ENCODE results near the gene DNM1.
A peak's percentile ranks its signal among the peaks of the same experiment; 100 is the strongest.

Gene DNM1

GRCh38 chr9:128254362-128254761, 51.2 kb downstream of the DNM1 start:
- Mint-ChIP-seq H3K4me3 (no peak overlapping the region), H3K27ac (no peak overlapping the region), H3K4me1 (ENCODE audit: low read depth) (peaks cover 14% of the 10 kb centered on the region), H3K36me3 (ENCODE audit: low read depth) (peaks cover 31% of the 10 kb centered on the region), H3K27me3 (peaks cover 3% of the 10 kb centered on the region), H3K9me3 (no peaks in the 10 kb centered on the region)
- DNase-seq: no peak

DNA sequence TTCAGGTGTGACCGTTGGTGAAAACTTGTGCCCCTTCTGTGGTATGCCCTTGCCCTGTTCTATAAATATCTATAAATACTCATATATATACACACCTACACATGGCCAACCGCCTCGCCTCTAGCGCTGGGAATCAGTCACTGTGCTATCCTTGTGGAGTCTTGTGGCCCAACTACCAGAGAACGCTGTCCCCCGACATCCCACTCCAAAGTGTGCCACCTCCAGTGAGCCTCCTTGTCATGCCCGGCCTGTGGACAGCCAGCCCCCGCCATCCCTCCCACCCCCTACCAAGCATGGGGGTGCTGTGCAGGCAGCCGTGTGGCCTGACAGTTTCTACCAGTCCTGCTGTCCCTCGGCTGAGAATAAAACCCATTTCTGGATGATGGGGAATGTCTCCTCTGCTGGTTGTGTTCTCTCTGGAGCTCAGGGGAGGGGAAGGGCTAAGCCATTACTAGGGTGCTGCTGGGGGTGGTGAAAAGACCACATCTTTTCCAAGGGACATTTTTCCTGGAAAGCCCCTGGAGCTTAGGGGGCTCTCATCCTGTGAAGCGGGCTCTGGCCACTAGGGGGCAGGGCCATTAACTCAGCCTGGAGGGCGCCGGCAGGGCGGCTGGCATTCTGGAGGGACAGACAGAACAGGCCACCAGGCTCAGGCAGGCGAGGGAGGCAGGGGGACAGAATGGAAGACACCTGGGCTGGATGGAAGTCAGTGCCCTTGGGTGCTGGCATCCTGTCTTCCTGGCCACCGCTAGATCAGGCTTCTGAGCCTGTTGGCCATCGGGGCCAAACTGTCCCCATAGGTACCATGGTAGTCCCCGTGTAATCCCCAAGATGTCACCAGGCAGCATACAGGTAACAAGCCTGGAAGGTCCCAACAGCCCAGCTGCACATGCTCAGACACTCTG, 51.9 kb downstream of the DNM1 start:
- DNase-seq: peak; percentile 68
- H3K4me3 Mint-ChIP-seq: no peak overlapping the region
- H3K9me3 Mint-ChIP-seq: no peaks in the 10 kb centered on the region
- peaks cover 36% of the 10 kb centered on the region for H3K36me3 Mint-ChIP-seq (ENCODE audit: low read depth)
- peaks cover 8% of the 10 kb centered on the region for H3K4me1 Mint-ChIP-seq (ENCODE audit: low read depth)
- H3K27me3 Mint-ChIP-seq: peaks cover 3% of the 10 kb centered on the region
- no peak overlapping the region for H3K27ac Mint-ChIP-seq

DNA sequence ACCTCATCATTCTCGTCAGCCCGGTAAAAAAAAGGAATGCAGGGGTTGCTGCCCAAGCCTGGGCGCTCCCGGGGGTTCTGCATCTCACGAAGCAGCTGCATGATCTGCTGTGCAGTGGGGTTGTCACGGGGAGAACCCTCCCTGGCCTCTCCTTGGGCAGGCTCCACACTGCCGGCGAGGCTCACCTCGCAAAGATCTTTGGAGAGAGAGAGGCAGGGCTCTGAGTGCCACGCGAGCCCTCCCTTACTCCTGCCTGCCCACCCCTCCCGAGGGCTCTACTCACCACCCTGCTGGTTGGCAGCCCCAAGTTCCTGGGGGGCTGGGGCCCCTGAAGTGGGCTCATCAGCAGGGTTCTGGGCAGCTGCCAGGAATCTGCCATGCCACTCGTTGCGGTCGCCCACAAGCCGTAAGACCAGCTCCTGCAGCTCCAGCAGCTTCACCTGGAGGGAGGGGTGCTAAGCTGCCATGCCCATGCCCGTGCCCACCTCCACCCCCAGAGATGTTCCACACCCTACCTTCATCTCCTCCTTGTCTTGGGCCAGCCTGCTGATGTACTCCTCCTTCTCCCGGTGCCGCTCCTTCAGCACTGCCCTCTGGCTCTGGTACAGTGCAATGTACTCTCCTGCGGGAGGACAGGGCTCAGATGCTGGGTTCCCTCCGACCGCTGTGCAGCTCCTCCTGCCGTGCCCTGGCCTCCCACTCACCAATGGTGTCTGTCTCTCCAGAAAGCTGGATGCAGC, 54.1 kb downstream of the DNM1 start:
- H3K4me1 Mint-ChIP-seq (ENCODE audit: low read depth): no peaks in the 10 kb centered on the region
- no peaks in the 10 kb centered on the region for H3K27me3 Mint-ChIP-seq
- peaks cover 54% of the 10 kb centered on the region for H3K36me3 Mint-ChIP-seq (ENCODE audit: low read depth)
- no peak overlapping the region for H3K4me3 Mint-ChIP-seq
- H3K9me3 Mint-ChIP-seq: no peaks in the 10 kb centered on the region
- no peak for DNase-seq
- H3K27ac Mint-ChIP-seq: no peak overlapping the region

DNA sequence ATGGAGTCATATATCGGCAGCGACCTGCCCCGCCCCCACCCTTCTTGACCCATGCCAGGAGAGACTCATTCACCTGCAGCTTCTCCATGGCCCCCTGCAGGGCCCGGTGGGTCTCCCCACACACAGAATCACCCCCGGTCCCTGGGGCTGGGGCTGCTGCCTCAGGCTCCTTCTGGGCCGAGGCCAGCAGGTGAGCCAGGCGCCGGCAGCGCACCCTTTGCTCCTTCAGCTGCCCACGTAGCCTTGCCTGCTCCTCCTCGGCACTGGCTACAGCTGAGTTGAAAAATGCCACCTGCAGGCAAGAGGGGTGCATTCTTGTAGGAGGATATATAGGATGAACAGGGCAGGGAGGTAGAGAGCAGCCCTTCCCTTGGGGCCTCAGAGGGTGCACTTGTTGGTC, 54.7 kb downstream of the DNM1 start:
- DNase-seq: no peak
- Mint-ChIP-seq H3K36me3 (ENCODE audit: low read depth) (peaks cover 61% of the 10 kb centered on the region), H3K4me1 (ENCODE audit: low read depth) (no peaks in the 10 kb centered on the region), H3K9me3 (no peaks in the 10 kb centered on the region), H3K27me3 (no peaks in the 10 kb centered on the region), H3K27ac (no peak overlapping the region), H3K4me3 (no peak overlapping the region)

GRCh38 chr9:128258326-128258725, 55.1 kb downstream of the DNM1 start:
- H3K4me3 Mint-ChIP-seq: no peak overlapping the region
- H3K4me1 Mint-ChIP-seq (ENCODE audit: low read depth): no peaks in the 10 kb centered on the region
- H3K9me3 Mint-ChIP-seq: no peaks in the 10 kb centered on the region
- no peak for DNase-seq
- H3K36me3 Mint-ChIP-seq (ENCODE audit: low read depth): peaks cover 63% of the 10 kb centered on the region
- no peak overlapping the region for H3K27ac Mint-ChIP-seq
- no peaks in the 10 kb centered on the region for H3K27me3 Mint-ChIP-seq

DNA sequence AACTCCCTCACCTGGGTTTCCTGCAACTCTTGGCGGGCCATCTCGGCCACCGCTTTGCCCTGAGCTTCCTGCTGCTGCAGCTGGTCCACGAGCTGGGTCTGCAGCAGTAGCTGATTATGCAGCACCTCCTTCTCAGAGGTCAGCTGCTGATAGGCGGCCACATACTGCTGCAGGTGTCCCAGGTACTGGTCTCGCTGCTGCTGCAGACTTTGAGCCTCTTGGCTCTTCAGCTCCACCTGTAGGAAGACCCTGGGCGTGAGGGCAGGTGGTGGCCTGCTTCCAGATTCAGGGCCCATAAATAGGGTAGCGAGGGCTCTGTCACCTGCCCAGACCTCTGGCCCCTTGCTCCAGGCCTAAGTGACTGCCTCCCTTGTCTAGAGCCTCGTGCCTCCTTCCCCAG, 56.0 kb downstream of the DNM1 start:
- H3K27ac Mint-ChIP-seq: no peak overlapping the region

DNA sequence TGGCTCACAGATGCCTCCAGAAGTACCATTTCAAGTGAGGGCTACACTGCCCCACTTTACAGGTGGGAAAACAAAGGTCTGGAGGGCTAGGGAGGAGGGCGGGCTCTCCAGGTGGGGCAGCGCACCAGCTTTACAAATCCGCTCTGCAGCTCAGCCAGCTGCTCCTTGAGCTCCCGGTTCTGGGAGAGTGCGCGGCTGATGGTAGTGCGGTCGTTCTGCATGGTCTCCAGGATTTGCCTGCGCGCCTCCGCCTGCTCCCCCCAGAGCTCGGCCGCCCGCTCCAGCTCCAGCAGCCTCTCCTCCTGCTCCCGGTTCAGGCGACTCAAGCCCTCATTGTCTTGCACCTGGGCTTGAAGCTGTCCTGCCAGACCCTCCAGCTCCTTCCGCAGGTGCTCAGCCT, 57.2 kb downstream of the DNM1 start:
- no peak for DNase-seq
- no peak overlapping the region for H3K4me3 Mint-ChIP-seq
- no peaks in the 10 kb centered on the region for H3K27me3 Mint-ChIP-seq
- H3K4me1 Mint-ChIP-seq (ENCODE audit: low read depth): no peaks in the 10 kb centered on the region
- H3K36me3 Mint-ChIP-seq (ENCODE audit: low read depth): peaks cover 73% of the 10 kb centered on the region
- H3K9me3 Mint-ChIP-seq: no peaks in the 10 kb centered on the region
- no peak overlapping the region for H3K27ac Mint-ChIP-seq

More for the DNA sequence above, 56.0 kb downstream of the DNM1 start:
- Mint-ChIP-seq H3K4me1 (ENCODE audit: low read depth) (no peaks in the 10 kb centered on the region), H3K4me3 (no peak overlapping the region), H3K36me3 (ENCODE audit: low read depth) (peaks cover 63% of the 10 kb centered on the region), H3K27me3 (no peaks in the 10 kb centered on the region), H3K9me3 (no peaks in the 10 kb centered on the region)
- DNase-seq: no peak

- Mint-ChIP-seq H3K36me3 (ENCODE audit: low read depth) (peaks cover 78% of the 10 kb centered on the region), H3K4me3 (no peak overlapping the region), H3K4me1 (ENCODE audit: low read depth) (no peaks in the 10 kb centered on the region), H3K27ac (no peak overlapping the region), H3K9me3 (no peaks in the 10 kb centered on the region), H3K27me3 (no peaks in the 10 kb centered on the region)
- DNase-seq: no peak
Measured at GRCh38 chr9:128262687-128263086, 59.5 kb downstream of the DNM1 start.

DNA sequence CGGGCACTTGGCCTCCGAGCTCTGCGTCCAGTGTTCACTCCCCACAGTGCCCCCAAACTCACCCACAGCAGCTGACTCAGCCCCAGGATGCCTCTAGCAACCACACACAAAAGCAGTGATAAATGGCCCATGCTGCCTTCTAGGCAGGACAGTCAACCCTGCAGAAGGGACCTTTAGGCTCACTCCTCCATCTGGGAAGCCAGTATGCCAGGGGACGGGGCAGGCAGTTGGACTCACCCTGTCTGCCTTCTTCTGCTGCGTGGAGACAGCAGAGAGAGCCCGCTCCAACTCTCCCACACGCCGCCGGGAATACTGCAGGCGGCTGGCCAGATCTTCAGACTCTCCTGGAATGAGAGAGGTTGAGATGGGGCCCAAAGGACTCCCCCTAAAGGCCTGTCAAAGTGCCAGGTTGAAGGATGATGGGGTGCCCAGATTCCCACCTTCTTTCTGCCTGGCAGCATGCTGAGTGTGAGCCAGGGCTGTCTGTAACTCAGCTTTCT, 62.2 kb downstream of the DNM1 start:
- Mint-ChIP-seq H3K36me3 (ENCODE audit: low read depth) (peaks cover 72% of the 10 kb centered on the region), H3K27ac (no peak overlapping the region), H3K27me3 (no peaks in the 10 kb centered on the region), H3K9me3 (no peaks in the 10 kb centered on the region), H3K4me1 (ENCODE audit: low read depth) (no peaks in the 10 kb centered on the region), H3K4me3 (no peak overlapping the region)
- DNase-seq: no peak

GRCh38 chr9:128266868-128267590, 63.9 kb downstream of the DNM1 start:
- Mint-ChIP-seq H3K4me1 (ENCODE audit: low read depth) (no peaks in the 10 kb centered on the region), H3K4me3 (no peak overlapping the region), H3K36me3 (ENCODE audit: low read depth) (peaks cover 71% of the 10 kb centered on the region), H3K27ac (no peak overlapping the region), H3K27me3 (no peaks in the 10 kb centered on the region), H3K9me3 (no peaks in the 10 kb centered on the region)
- no peak for DNase-seq

DNA sequence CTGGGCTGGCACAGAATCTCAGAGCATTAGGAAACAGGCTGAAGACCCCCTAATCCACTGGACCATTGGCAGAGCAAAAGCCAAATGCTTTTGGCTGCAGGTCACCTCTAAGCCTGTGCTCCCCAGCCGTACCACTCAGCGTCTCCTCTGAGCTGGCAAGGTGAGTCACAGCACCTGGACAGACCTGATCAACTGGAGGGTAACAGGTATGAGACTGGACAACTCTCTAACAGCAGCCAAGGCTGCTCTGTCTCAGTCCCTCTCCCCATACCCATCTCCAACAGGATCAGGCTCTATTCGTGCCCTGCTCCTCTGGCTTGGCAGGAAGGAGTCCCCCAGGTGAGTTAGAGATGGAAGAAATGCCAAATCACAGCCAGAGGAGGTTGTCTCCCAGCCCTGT, 67.9 kb downstream of the DNM1 start:
- Mint-ChIP-seq H3K27me3 (no peaks in the 10 kb centered on the region), H3K4me1 (ENCODE audit: low read depth) (peaks cover 21% of the 10 kb centered on the region), H3K36me3 (ENCODE audit: low read depth) (peaks cover 62% of the 10 kb centered on the region), H3K27ac (no peak overlapping the region), H3K4me3 (no peak overlapping the region), H3K9me3 (no peaks in the 10 kb centered on the region)
- DNase-seq: no peak

GRCh38 chr9:128271512-128271911, 68.3 kb downstream of the DNM1 start:
- H3K4me1 Mint-ChIP-seq (ENCODE audit: low read depth): peaks cover 25% of the 10 kb centered on the region
- H3K36me3 Mint-ChIP-seq (ENCODE audit: low read depth): peaks cover 62% of the 10 kb centered on the region
- no peak overlapping the region for H3K27ac Mint-ChIP-seq

GRCh38 chr9:128274245-128274644, 71.1 kb downstream of the DNM1 start:
- Mint-ChIP-seq H3K4me3 (peak overlapping the region; percentile 98), H3K27me3 (no peaks in the 10 kb centered on the region), H3K9me3 (no peaks in the 10 kb centered on the region), H3K27ac (peak overlapping the region; percentile 97), H3K36me3 (ENCODE audit: low read depth) (peaks cover 43% of the 10 kb centered on the region), H3K4me1 (ENCODE audit: low read depth) (peaks cover 39% of the 10 kb centered on the region)
- no peak for DNase-seq

More at GRCh38 chr9:128271512-128271911, 68.3 kb downstream of the DNM1 start:
- Mint-ChIP-seq H3K9me3 (no peaks in the 10 kb centered on the region), H3K27me3 (no peaks in the 10 kb centered on the region), H3K4me3 (no peak overlapping the region)
- DNase-seq: no peak

GRCh38 chr9:128275198-128276007, 72.2 kb downstream of the DNM1 start, which contains the start of gene GOLGA2:
Gene GOLGA2 (minus strand): TSS chr9:128276007. CDS start chr9:128275976, 31 bp downstream.
- Mint-ChIP-seq H3K36me3 (ENCODE audit: low read depth) (peaks cover 44% of the 10 kb centered on the region), H3K9me3 (no peaks in the 10 kb centered on the region), H3K4me1 (ENCODE audit: low read depth) (peaks cover 47% of the 10 kb centered on the region), H3K27ac (peak within 1 kb of the TSS; percentile 97), H3K4me3 (peak within 1 kb of the TSS; percentile 98), H3K27me3 (no peaks in the 10 kb centered on the region)
- DNase-seq: no peak

All from activated T-cell treated with anti-CD3 and anti-CD28 coated beads, Interleukin-2, amount 50 U/mL, for 24 hours (primary cell).